HCT116 (cell line): ENCODE results near the gene ZNF236. TPM values are rescaled to one million over a fixed set of nuclear protein-coding genes. Genes with fewer than 3 reads are reported as not detected.

Experiments used
- ATAC-seq: fragments of 200-7000 bp; cut with Tn5 transposase; 2 replicates; pipeline ENCODE4 v1.9.1; 2020; ENCODE audit warnings: mild to moderate bottlenecking, moderate library complexity
- BruUV-seq: library from RNA; stranded (reverse); fragments of 400-500 nt; replicated peaks from 2 replicates; lab custom pipeline; 2021; lab: Mats Ljungman, UMichigan
- CTCF ChIA-PET: fragments of 300-600 bp; sonication (Branson Sonifier 250); formaldehyde crosslinking; loops from one replicate; lab custom pipeline; 2021; ENCODE audit warnings: antibody characterized with exemption; lab: Charles Lee
- POLR2A ChIA-PET: fragments of 300-600, 350-600 bp; sonication (Branson Sonifier 250); formaldehyde crosslinking; loops from one replicate; lab custom pipeline; 2021; ENCODE audit warnings: antibody characterized with exemption; lab: Charles Lee
- RAD21 ChIA-PET, 2 experiments: fragments of 300-600 bp; sonication (Branson Sonifier 250); formaldehyde crosslinking; loops; one replicate each; lab custom pipeline; 2023; ENCODE audit warnings: low total read pairs in 2 of 2; ENCODE audit not compliant: uncharacterized antibody in 2 of 2, unreplicated experiment in 2 of 2, low non-redundant PET in 1 of 2; lab: Charles Lee
- DNase-seq: peaks from one replicate; pipeline ENCODE4 v3.0.0-alpha.2; 2010; ENCODE audit warnings: low read depth, low spot score
- H2AFZ ChIP-seq: fragments of 200-600 bp; shearing (Covaris generic), sonication (generic); 2 replicates; pipeline ENCODE4 v1.6.1; 2017; ENCODE audit warnings: low read depth, mixed run types, mixed read lengths, antibody characterized with exemption, low read length; ENCODE audit not compliant: poor library complexity, severe bottlenecking
- H3K27ac ChIP-seq: 2 replicates; pipeline ENCODE4 v1.5.1; 2012; ENCODE audit warnings: low read depth, low read length
- H3K27me3 ChIP-seq: fragments of 200-600 bp; sonication (generic); 2 replicates; pipeline ENCODE4 v1.6.1; 2016; ENCODE audit warnings: mixed run types, low read length, mixed read lengths; ENCODE audit not compliant: insufficient read depth
- H3K36me3 ChIP-seq, 2 experiments: fragments of 200-500 bp in 1 of 2; fragments of 200-600 bp in 1 of 2; sonication (Bioruptor generic) in 1 of 2; sonication (generic) in 1 of 2; 2 replicates each; pipeline versions ENCODE4 v1.5.1 to v1.6.1; 2014 to 2016; ENCODE audit warnings: low read length in 2 of 2, inconsistent platforms in 1 of 2, mixed read lengths in 1 of 2, mixed run types in 1 of 2; ENCODE audit not compliant: insufficient read depth in 2 of 2, control insufficient read depth in 1 of 2
- H3K4me1 ChIP-seq, 2 experiments: fragments of 200-600 bp in 1 of 2; sonication (generic) in 1 of 2; 2 replicates each; pipeline versions ENCODE4 v1.5.1 to v1.6.1; 2012 to 2017; ENCODE audit warnings: low read length in 2 of 2, inconsistent platforms in 1 of 2, mild to moderate bottlenecking in 1 of 2, mixed read lengths in 1 of 2, mixed run types in 1 of 2, moderate library complexity in 1 of 2; ENCODE audit not compliant: insufficient read depth in 2 of 2, control insufficient read depth in 1 of 2
- H3K4me2 ChIP-seq: fragments of 200-600 bp; sonication (generic); 2 replicates; pipeline ENCODE4 v1.6.1; 2017; ENCODE audit warnings: mixed run types, low read length, mixed read lengths
- H3K4me3 ChIP-seq, 2 experiments: fragments of 200-600 bp in 1 of 2; sonication (generic) in 1 of 2; replicated peaks in 1 of 2; 2 replicates each; pipeline ENCODE4 v1.5.1; 2011 to 2016; ENCODE audit warnings: low read length in 2 of 2, control low read depth in 1 of 2, low read depth in 1 of 2, mild to moderate bottlenecking in 1 of 2, mixed read lengths in 1 of 2, mixed run types in 1 of 2
- H3K79me2 ChIP-seq: fragments of 200-600 bp; sonication (generic); 2 replicates; pipeline ENCODE4 v1.6.1; 2017; ENCODE audit warnings: mild to moderate bottlenecking, mixed run types, low read length, moderate library complexity, mixed read lengths; ENCODE audit not compliant: insufficient read depth
- H3K9ac ChIP-seq: fragments of 200-600 bp; sonication (generic); 2 replicates; pipeline ENCODE4 v1.6.1; 2016; ENCODE audit warnings: low read length, mixed read lengths
- H3K9me2 ChIP-seq: fragments of 200-600 bp; sonication (generic), shearing (Covaris generic); 2 replicates; pipeline ENCODE4 v1.6.1; 2017; ENCODE audit warnings: mixed run types, mild to moderate bottlenecking, moderate library complexity; ENCODE audit not compliant: insufficient read depth
- H3K9me3 ChIP-seq, 2 experiments: fragments of 200-500 bp in 1 of 2; fragments of 200-600 bp in 1 of 2; sonication (Bioruptor generic) in 1 of 2; sonication (generic) in 1 of 2; 2 replicates each; pipeline ENCODE4 v1.6.1; 2014 to 2017; ENCODE audit warnings: low read length in 2 of 2, mixed read lengths in 2 of 2, inconsistent platforms in 1 of 2, low read depth in 1 of 2, mild to moderate bottlenecking in 1 of 2, mixed run types in 1 of 2, moderate library complexity in 1 of 2; ENCODE audit not compliant: control insufficient read depth in 1 of 2, insufficient read depth in 1 of 2
- H4K20me1 ChIP-seq: fragments of 200-600 bp; sonication (generic), shearing (Covaris generic); 2 replicates; pipeline ENCODE4 v1.6.1; 2017; ENCODE audit warnings: mixed run types, mild to moderate bottlenecking, moderate library complexity; ENCODE audit not compliant: insufficient read depth
- CBX3 ChIP-seq: IDR thresholded peaks from 2 replicates; pipeline ENCODE4 v1.6.1; 2012; ENCODE audit warnings: low read depth
- CEBPB ChIP-seq: IDR thresholded peaks from 2 replicates; pipeline ENCODE4 v1.6.1; 2012; ENCODE audit warnings: low read depth
- EGR1 ChIP-seq: IDR thresholded peaks from 2 replicates; pipeline ENCODE4 v1.6.1; 2012; ENCODE audit warnings: low read depth
- ELF1 ChIP-seq: IDR thresholded peaks from 2 replicates; pipeline ENCODE4 v1.6.1; 2012; ENCODE audit warnings: low read depth, borderline replicate concordance
- EZH2 ChIP-seq: fragments of 200-600 bp; sonication (generic); IDR thresholded peaks from 2 replicates; pipeline ENCODE4 v1.6.1; 2017; ENCODE audit warnings: antibody characterized with exemption, mixed run types
- EZH2phosphoT487 ChIP-seq: fragments of 200-600 bp; IDR thresholded peaks from 2 replicates; pipeline ENCODE4 v1.6.1; 2018; ENCODE audit warnings: antibody characterized with exemption, borderline replicate concordance
- JUND ChIP-seq: IDR thresholded peaks from 2 replicates; pipeline ENCODE4 v1.6.1; 2012
- POLR2A ChIP-seq: IDR thresholded peaks from 2 replicates; pipeline ENCODE4 v1.7.0; 2011; ENCODE audit warnings: borderline replicate concordance; ENCODE audit not compliant: insufficient read depth, insufficient read length; ENCODE audit errors: extremely low read depth
- POLR2AphosphoS5 ChIP-seq: IDR thresholded peaks from 2 replicates; pipeline ENCODE4 v1.6.1; 2011; ENCODE audit warnings: mild to moderate bottlenecking, low read depth, low read length, moderate library complexity
- RAD21 ChIP-seq: IDR thresholded peaks from 2 replicates; pipeline ENCODE4 v1.6.1; 2012; ENCODE audit warnings: low read depth, mild to moderate bottlenecking
- SP1 ChIP-seq: IDR thresholded peaks from 2 replicates; pipeline ENCODE4 v1.6.1; 2012; ENCODE audit warnings: low read depth
- SRF ChIP-seq: IDR thresholded peaks from 2 replicates; pipeline ENCODE4 v1.6.1; 2012; ENCODE audit warnings: low read depth
- TCF7L2 ChIP-seq: IDR thresholded peaks from 2 replicates; pipeline ENCODE4 v1.7.0; 2011; ENCODE audit warnings: borderline replicate concordance, inconsistent platforms; ENCODE audit not compliant: insufficient read depth, insufficient read length; ENCODE audit errors: extremely low read depth
- YY1 ChIP-seq: IDR thresholded peaks from 2 replicates; pipeline ENCODE4 v1.6.1; 2011; ENCODE audit warnings: low read length, low read depth, moderate library complexity, mild to moderate bottlenecking; ENCODE audit not compliant: insufficient replicate concordance; ENCODE audit errors: extremely low read depth
- ZFX ChIP-seq: fragments of 450-650 bp; IDR thresholded peaks from 2 replicates; pipeline ENCODE4 v1.6.1; 2017
- intact Hi-C: fragments of 100-400 bp; cut with micrococcal nuclease; formaldehyde crosslinking; loops from 2 replicates; pipeline ENCODE4 v1.10.0; 2022
- total RNA-seq: library from RNA; stranded (reverse); gene quantifications from one replicate; pipeline ENCODE4 v1.2.1, GENCODE V29; 2021; ENCODE audit not compliant: unreplicated experiment
- TF ChIP-seq, protein P1 (sequence below), 3 experiments: fragments of 200-600 bp in 1 of 3; sonication (generic) in 1 of 3; IDR thresholded peaks in 2 of 3; conservative IDR thresholded peaks in 1 of 3; 2 replicates each; pipeline ENCODE4 v1.5.1; 2012 to 2017; ENCODE audit warnings: low read depth in 2 of 3, low read length in 2 of 3, antibody characterized with exemption in 1 of 3, borderline replicate concordance in 1 of 3, control low read depth in 1 of 3, mild to moderate bottlenecking in 1 of 3, mixed read lengths in 1 of 3, mixed run types in 1 of 3, moderate library complexity in 1 of 3; ENCODE audit not compliant: insufficient read depth in 1 of 3
- TF ChIP-seq, protein P2 (sequence below): IDR thresholded peaks from 2 replicates; pipeline ENCODE4 v1.6.1; 2012; ENCODE audit warnings: low read depth
- TF ChIP-seq, protein P3 (sequence below): IDR thresholded peaks from 2 replicates; pipeline ENCODE4 v1.6.1; 2012
- TF ChIP-seq, protein P4 (sequence below): IDR thresholded peaks from 2 replicates; pipeline ENCODE4 v1.6.1; 2011; ENCODE audit warnings: mild to moderate bottlenecking, low read length, moderate library complexity; ENCODE audit not compliant: insufficient replicate concordance; ENCODE audit errors: extremely low read depth
- TF ChIP-seq, protein P5 (sequence below): IDR thresholded peaks from 2 replicates; pipeline ENCODE4 v1.6.1; 2012

The ZNF236 gene
- total RNA-seq, 1 experiment from 2014 or later = 15.0 TPM

DNA sequence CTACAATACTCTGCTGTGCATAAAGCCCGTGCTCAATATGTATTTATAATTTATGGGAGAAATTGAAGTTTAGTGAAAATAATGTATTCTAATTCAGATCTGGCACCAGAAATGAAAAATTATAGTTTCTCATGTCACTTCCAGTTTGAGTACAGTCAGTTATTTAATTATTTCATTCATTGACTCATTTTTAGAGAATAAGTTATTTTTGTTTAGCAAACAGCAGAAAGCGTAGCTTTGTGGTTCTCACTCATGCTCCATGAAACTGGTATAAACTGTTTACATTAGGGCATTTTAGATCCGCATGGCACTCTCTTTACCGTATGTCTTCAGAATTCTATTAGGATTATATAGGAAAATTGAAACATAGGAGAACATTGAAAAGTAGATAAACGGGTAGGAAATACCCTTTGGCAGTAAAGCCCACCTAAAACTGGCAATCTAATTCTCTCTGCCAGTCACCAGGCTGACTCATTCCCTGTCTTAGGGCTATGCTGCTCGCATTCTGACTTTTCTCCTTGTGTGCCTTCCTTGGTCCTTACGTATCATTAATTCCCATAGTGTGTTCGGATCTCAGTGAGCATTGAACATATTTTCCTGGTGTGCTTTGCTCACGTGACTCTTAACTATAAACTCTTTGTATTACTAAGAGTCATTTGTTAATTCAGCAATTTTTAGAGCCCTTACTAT is 106.0 kb downstream of the ZNF236 start:
- H3K9ac ChIP-seq = no peak overlapping the region
- TF ChIP-seq SP1 (no peak), EZH2 (no peak), RAD21 (no peak), TCF7L2 (no peak), CBX3 (no peak), SRF (no peak), ELF1 (no peak), JUND (no peak), POLR2AphosphoS5 (no peak), POLR2A (no peak), EGR1 (no peak), CEBPB (no peak), ZFX (no peak), EZH2phosphoT487 (no peak), YY1 (no peak)
- TF ChIP-seq, protein P1, sequence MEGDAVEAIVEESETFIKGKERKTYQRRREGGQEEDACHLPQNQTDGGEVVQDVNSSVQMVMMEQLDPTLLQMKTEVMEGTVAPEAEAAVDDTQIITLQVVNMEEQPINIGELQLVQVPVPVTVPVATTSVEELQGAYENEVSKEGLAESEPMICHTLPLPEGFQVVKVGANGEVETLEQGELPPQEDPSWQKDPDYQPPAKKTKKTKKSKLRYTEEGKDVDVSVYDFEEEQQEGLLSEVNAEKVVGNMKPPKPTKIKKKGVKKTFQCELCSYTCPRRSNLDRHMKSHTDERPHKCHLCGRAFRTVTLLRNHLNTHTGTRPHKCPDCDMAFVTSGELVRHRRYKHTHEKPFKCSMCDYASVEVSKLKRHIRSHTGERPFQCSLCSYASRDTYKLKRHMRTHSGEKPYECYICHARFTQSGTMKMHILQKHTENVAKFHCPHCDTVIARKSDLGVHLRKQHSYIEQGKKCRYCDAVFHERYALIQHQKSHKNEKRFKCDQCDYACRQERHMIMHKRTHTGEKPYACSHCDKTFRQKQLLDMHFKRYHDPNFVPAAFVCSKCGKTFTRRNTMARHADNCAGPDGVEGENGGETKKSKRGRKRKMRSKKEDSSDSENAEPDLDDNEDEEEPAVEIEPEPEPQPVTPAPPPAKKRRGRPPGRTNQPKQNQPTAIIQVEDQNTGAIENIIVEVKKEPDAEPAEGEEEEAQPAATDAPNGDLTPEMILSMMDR (IDR thresholded peaks at IDR 0.05 in 2 of 3, conservative IDR thresholded peaks at IDR 0.05 in 1 of 3; ENCODE audit: borderline replicate concordance in 1 of 3, insufficient read depth in 1 of 3, low read depth in 2 of 3, low read length in 2 of 3) = no peak
- TF ChIP-seq, protein P2, sequence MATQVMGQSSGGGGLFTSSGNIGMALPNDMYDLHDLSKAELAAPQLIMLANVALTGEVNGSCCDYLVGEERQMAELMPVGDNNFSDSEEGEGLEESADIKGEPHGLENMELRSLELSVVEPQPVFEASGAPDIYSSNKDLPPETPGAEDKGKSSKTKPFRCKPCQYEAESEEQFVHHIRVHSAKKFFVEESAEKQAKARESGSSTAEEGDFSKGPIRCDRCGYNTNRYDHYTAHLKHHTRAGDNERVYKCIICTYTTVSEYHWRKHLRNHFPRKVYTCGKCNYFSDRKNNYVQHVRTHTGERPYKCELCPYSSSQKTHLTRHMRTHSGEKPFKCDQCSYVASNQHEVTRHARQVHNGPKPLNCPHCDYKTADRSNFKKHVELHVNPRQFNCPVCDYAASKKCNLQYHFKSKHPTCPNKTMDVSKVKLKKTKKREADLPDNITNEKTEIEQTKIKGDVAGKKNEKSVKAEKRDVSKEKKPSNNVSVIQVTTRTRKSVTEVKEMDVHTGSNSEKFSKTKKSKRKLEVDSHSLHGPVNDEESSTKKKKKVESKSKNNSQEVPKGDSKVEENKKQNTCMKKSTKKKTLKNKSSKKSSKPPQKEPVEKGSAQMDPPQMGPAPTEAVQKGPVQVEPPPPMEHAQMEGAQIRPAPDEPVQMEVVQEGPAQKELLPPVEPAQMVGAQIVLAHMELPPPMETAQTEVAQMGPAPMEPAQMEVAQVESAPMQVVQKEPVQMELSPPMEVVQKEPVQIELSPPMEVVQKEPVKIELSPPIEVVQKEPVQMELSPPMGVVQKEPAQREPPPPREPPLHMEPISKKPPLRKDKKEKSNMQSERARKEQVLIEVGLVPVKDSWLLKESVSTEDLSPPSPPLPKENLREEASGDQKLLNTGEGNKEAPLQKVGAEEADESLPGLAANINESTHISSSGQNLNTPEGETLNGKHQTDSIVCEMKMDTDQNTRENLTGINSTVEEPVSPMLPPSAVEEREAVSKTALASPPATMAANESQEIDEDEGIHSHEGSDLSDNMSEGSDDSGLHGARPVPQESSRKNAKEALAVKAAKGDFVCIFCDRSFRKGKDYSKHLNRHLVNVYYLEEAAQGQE = no peak
- TF ChIP-seq, protein P3, sequence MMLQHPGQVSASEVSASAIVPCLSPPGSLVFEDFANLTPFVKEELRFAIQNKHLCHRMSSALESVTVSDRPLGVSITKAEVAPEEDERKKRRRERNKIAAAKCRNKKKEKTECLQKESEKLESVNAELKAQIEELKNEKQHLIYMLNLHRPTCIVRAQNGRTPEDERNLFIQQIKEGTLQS = no peak
- TF ChIP-seq, protein P4, sequence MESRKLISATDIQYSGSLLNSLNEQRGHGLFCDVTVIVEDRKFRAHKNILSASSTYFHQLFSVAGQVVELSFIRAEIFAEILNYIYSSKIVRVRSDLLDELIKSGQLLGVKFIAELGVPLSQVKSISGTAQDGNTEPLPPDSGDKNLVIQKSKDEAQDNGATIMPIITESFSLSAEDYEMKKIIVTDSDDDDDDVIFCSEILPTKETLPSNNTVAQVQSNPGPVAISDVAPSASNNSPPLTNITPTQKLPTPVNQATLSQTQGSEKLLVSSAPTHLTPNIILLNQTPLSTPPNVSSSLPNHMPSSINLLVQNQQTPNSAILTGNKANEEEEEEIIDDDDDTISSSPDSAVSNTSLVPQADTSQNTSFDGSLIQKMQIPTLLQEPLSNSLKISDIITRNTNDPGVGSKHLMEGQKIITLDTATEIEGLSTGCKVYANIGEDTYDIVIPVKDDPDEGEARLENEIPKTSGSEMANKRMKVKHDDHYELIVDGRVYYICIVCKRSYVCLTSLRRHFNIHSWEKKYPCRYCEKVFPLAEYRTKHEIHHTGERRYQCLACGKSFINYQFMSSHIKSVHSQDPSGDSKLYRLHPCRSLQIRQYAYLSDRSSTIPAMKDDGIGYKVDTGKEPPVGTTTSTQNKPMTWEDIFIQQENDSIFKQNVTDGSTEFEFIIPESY = no peak
- TF ChIP-seq, protein P5, sequence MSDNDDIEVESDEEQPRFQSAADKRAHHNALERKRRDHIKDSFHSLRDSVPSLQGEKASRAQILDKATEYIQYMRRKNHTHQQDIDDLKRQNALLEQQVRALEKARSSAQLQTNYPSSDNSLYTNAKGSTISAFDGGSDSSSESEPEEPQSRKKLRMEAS = no peak
- TF ChIP-seq, all 23 proteins: peak for 0
- no peaks in the 10 kb centered on the region for H4K20me1 ChIP-seq
- no peak overlapping the region for H3K4me3 ChIP-seq
- POLR2A ChIA-PET = no interaction called here
- no peaks in the 10 kb centered on the region for H3K9me3 ChIP-seq
- H3K36me3 ChIP-seq = peaks cover 0 to 2% of the 10 kb centered on the region in 2 experiments; a peak in 2 of 4 replicates
- no peak for ATAC-seq
- RAD21 ChIA-PET = no interaction called here
- no TSS peak for BruUV-seq
- CTCF ChIA-PET = no interaction called here
- H3K4me1 ChIP-seq = no peaks in the 10 kb centered on the region
- no peak overlapping the region for H3K4me2 ChIP-seq
- intact Hi-C loops = no loop called here
- DNase-seq = no peak
- no peak overlapping the region for H2AFZ ChIP-seq
- H3K79me2 ChIP-seq = no peaks in the 10 kb centered on the region
- H3K27ac ChIP-seq = no peak overlapping the region
- no peaks in the 10 kb centered on the region for H3K9me2 ChIP-seq
- H3K27me3 ChIP-seq = no peaks in the 10 kb centered on the region
